Brain microvascular endothelial cell (primary cell): ENCODE results near the gene ATP13A3.

ENCODE experiments used
- DNase-seq: peaks from one replicate; pipeline ENCODE4 v3.0.0-alpha.2; 2020
- H3K27ac ChIP-seq: fragments of 250-450 bp; sonication (Bioruptor Pico); 2 replicates; pipeline ENCODE4 v1.5.1; 2020; ENCODE audit warnings: mild to moderate bottlenecking, moderate library complexity
- H3K27me3 ChIP-seq: fragments of 250-450 bp; sonication (Bioruptor Pico); replicated peaks from 2 replicates; pipeline ENCODE4 v1.5.1; 2020; ENCODE audit warnings: mild to moderate bottlenecking
- H3K36me3 ChIP-seq: fragments of 250-450 bp; sonication (Bioruptor Pico); replicated peaks from 2 replicates; pipeline ENCODE4 v1.5.1; 2020; ENCODE audit warnings: mild to moderate bottlenecking
- H3K4me3 ChIP-seq: 2 replicates; pipeline ENCODE4 v1.5.1; 2011; ENCODE audit warnings: low read depth, mild to moderate bottlenecking, control low read depth, low read length, moderate library complexity
- CTCF ChIP-seq: IDR thresholded peaks from 2 replicates; pipeline ENCODE4 v1.5.1; 2011; ENCODE audit warnings: low read depth, mild to moderate bottlenecking, moderate library complexity, low read length, control low read depth, inconsistent platforms; ENCODE audit errors: missing control alignments
- in situ Hi-C: cut with HindIII; loops from 2 replicates; pipeline ENCODE4 v1.10.0; 2017; ENCODE audit warnings: low sequenced_read_pairs, low pct_ligation_motif_present

ATP13A3 gene

GRCh38 chr3:194390835-194391234 is 96.0 kb downstream of the ATP13A3 start:
- Histone ChIP-seq H3K36me3 (no peaks in the 10 kb centered on the region), H3K27ac (no peak overlapping the region), H3K4me3 (no peak overlapping the region), H3K27me3 (peaks cover 5% of the 10 kb centered on the region)
- TF ChIP-seq CTCF = no peak
- no peak for DNase-seq
- in situ Hi-C loops = no loop called here

GRCh38 chr3:194389269-194389668 is 97.5 kb downstream of the ATP13A3 start:
- Histone ChIP-seq H3K4me3 (no peak overlapping the region), H3K27ac (no peak overlapping the region), H3K36me3 (no peaks in the 10 kb centered on the region), H3K27me3 (peaks cover 5% of the 10 kb centered on the region)
- in situ Hi-C loops = no loop called here
- no peak for DNase-seq
- no peak for TF ChIP-seq CTCF

GRCh38 chr3:194387926-194388418 is 98.8 kb downstream of the ATP13A3 start:
- peaks cover 5% of the 10 kb centered on the region for H3K27me3 ChIP-seq
- TF ChIP-seq CTCF = no peak
- in situ Hi-C loops = no loop called here
- DNase-seq = no peak
- H3K36me3 ChIP-seq = no peaks in the 10 kb centered on the region
- no peak overlapping the region for H3K4me3 ChIP-seq
- H3K27ac ChIP-seq = no peak overlapping the region

- TF ChIP-seq CTCF = no peak
Observed at GRCh38 chr3:194387276-194387675, 99.5 kb downstream of the ATP13A3 start.

GRCh38 chr3:194386648-194387047 is 100.2 kb downstream of the ATP13A3 start:
- H3K27me3 ChIP-seq = peaks cover 8% of the 10 kb centered on the region
- in situ Hi-C loops = no loop called here
- no peak overlapping the region for H3K4me3 ChIP-seq
- TF ChIP-seq CTCF = no peak
- DNase-seq = no peak
- no peaks in the 10 kb centered on the region for H3K36me3 ChIP-seq
- H3K27ac ChIP-seq = no peak overlapping the region

More at GRCh38 chr3:194387276-194387675, 99.5 kb downstream of the ATP13A3 start:
- in situ Hi-C loops = no loop called here
- Histone ChIP-seq H3K4me3 (no peak overlapping the region), H3K27me3 (peaks cover 8% of the 10 kb centered on the region), H3K36me3 (no peaks in the 10 kb centered on the region), H3K27ac (no peak overlapping the region)
- DNase-seq = no peak

- DNase-seq = no peak
- peaks cover 9% of the 10 kb centered on the region for H3K27me3 ChIP-seq
Observed at GRCh38 chr3:194386066-194386465, 100.7 kb downstream of the ATP13A3 start.

More at GRCh38 chr3:194386066-194386465, 100.7 kb downstream of the ATP13A3 start:
- in situ Hi-C loops = no loop called here
- no peak for TF ChIP-seq CTCF
- no peak overlapping the region for H3K4me3 ChIP-seq
- H3K27ac ChIP-seq = no peak overlapping the region
- no peaks in the 10 kb centered on the region for H3K36me3 ChIP-seq
